ENCODE results near the gene CHRNA1.

Gene CHRNA1

DNA sequence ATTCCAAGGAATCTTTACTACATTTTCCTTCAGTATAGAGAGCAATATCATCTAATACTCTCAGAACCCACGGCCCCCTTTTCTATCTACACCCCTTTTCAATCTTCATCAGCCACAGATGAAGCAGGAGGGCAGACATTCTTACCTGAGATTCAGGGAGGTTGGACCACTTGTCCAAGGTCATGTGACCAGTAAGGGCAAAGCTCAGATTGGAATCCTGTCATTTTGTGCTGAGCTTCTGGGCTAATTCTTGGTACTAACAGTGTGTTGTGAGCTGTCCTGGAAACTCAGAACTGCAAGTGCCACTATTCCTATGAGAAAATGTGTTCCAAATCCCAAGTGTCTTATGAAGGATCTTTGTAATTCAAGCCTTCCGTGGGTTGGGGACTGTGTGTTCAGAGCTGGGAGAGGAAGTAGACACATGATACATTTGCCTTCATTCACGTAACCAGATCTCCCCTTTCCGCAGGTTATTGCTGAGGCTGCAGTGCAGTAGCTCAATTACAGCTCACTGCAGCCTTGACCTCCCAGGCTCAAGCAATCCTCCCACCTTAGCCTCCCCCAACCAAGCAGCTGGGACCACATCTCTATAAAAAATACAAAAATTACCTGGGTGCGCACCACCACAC, 3.3 kb downstream of the CHRNA1 start:
- no peak for DNase-seq (ENCODE audit: low read depth in 2 of 2)

DNA sequence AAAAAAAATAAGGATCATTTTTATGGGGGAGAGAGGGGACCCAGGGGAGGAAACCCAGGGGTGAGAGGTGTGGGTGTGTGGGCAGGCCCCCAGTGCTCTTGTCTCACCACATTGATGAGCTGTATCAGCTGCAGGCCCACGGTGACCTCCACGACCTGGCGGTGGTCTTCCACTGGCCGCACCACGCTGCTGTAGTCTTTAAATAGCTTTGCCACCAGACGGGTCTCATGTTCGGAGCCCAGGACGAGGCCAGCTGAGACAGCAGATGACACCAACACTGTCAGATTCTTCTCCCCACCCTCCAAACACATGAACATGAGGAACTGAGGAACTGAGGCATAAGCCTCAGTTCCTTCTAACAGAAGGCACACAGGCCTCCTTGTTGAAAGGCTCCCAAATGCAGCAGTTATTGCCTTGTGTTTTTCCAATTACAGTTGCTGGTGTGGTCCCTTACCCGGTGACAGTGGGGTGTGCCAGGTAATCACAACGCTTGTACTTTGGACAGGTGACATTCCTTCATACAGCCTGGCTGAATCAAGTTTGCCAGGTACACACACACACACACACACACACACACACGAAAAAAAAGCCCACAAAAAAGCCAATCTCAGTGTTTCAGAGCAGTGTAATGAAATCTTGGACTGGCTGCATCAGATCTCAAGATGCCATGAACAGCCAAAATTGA, 4.7 kb downstream of the CHRNA1 start:
- no peak for DNase-seq (ENCODE audit: low read depth in 2 of 2)

DNA sequence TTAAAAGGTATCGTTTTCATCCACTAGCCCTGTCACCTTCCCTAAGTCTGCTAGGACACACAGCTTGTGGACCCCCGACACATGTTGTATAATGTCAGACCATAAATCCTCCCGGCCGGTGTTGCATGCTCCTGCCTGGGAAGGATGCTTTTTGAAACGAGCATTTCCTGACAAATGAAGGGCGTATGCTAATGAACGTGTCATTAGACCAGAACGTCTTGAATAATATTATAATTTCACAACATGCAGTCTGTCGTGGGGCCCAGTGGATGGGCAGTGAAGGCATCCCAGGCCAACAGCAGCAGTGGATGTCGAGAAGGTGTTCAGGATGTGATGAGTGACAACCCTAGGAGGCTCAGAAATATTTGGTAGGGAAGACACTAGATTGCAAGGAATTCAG, 7.5 kb downstream of the CHRNA1 start:
- no peak for DNase-seq (ENCODE audit: low read depth in 2 of 2)

DNA sequence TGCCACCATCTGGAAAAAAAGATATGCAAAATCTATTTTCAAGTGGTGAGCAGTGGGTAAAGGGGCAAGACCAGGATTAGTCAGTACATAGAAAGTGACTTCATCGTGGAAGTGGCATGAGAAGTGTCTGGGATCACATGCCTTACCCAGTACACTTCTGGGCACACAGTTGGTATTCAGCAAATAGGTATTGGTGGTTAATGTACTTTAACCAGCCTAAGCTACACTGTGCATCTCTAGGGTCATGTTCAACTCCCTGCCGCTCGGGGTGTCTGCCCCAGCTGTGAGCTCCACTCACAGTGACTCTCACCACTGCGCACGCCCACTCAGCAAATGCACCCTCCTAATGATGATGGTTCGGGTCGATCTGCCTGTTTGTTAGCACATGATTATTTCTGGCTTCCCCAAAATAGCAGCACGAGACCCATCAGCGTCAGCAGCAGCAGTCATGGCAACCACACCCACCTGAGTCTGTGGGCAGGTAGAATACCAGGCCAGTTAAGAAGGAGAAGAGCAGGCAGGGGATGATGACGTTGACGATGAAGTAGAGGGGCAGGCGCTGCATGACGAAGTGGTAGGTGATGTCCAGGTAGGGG, 11.1 kb downstream of the CHRNA1 start:
- no peak for DNase-seq (ENCODE audit: low read depth in 2 of 2)

DNA sequence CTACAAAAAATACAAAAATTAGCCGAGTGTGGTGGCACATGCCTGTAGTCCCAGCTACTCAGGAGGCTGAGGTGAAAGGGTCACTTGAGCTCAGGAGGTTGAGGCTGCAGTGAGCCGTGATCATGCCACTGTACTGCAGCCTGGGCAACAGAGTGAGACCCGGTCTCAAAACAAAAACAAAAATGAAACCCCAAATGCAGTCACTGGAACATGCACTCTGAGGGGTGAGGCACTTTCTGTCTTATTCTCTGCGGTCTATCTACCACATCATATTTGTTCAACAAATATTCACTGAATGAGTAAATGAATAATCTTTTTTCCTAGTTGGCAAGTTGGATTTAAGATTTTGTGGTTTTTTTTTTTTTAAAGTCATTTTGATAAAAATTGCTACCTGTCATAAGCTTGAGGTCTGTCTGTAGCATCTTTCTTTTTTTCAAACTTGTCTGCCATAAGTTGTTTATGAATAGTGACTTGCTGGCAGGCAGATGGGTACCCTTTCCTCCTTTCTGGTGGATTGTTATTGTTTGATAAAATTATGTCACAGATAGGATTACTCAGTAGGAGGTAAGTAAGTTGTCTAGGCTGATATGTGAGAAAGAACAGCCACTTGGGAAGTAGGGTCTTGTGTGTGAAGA, 11.8 kb downstream of the CHRNA1 start:
- no peak for DNase-seq (ENCODE audit: low read depth in 2 of 2)

DNA sequence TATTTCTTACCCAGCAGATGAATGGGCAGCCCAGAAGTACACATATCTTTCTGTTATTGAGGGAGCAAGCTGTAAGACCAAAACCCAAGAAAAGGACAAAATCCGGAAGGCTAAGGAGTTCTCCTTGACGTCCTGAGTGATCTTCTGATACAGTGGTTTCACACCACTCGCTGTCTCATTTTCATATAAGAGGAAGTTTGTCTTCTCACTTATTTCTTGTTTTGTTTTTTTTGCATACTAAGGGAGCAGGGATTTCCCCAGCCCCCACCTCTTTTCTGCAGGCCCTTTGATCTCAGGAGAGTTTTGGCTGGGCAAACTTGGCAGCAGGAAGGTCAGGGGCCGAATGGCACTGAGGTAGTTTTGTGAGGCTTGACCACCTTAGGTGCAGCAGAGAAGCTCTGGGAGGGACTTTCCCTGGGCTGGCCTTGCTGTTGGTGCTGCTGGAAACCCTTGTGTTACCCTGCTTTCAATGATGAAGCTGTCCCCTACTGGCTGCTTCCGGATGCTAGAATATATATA, 13.3 kb downstream of the CHRNA1 start:
- DNase-seq (ENCODE audit: low read depth in 2 of 2) = peak in 1 of 2 experiments; percentile 25

DNA sequence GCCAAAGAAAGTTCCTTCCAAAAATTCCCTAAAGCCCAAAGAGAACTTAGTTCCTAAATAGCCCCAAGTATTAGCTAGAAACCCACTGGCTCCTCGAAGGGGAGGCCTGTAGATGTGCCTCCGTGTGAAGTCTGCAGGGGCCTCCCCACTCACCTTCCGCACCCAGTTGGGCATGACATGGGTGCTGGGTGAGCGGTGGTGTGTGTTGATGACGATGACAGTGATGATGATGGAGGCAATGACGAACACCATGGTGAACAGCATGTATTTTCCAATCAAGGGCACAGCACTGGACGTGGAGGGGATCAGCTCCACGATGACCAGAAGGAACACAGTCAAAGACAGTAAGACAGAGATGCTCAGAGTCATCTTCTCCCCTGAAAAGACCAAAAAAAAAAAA, 14.5 kb downstream of the CHRNA1 start:
- no peak for DNase-seq (ENCODE audit: low read depth in 2 of 2)

DNA sequence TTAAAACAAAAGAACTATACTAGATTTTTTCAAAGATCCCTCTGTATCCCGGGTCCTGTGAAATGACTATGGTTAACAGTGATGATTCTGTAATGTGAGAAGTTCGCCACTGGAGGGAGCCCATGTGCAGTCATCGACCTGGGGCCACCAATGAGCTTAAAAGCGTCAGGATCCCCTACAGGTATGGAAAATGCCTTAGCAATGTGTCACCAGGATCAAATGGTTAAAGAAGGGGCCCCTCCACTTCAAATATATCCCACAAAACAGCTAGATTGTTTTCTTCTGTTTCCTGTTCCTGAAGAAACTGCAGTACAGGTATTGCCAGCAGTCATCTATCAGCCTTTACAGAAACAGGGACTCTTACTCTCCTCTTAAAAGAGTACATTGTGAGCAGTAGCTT, 15.3 kb downstream of the CHRNA1 start:
- peak; percentile 50 to 72 for DNase-seq (ENCODE audit: low read depth in 2 of 2)

DNA sequence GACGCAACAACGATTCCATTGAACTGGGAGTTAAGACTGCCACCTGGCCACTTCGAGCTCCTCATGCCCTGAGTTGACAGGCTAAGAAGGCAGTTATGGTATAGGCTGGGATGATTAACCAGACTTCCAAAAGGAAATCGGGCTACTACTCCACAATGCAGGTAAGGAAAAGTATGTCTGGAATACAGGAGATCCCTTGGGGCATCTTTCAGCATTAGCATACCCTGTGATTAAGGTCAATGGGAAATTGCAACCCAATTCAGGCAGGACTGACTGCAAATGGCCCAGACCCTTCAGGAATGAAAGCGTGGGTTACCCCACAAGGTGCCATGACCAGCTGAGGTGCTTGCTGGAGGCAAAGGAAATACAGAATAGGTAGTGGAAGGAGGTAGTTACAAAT, 19.1 kb downstream of the CHRNA1 start:
- no peak for DNase-seq (ENCODE audit: low read depth in 2 of 2)

DNA sequence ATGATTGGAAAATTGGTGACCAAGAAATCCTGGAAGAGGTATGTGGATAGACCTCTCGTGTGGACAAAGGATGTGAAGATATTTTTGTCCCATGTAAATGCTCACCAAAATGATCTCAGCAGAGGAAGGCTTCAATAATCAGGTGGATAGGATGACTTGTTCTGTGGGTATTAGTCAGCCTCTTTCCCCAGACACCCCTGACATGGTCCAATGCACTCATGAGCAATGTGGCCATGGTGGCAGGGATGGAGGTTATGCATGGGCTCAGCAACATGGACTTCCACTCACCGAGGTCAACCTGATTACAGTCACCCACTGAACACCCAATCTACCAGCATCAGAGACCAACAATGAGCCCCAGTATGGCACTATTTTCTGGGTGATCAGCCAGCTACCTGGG, 20.2 kb downstream of the CHRNA1 start:
- no peak for DNase-seq (ENCODE audit: low read depth in 2 of 2)

DNA sequence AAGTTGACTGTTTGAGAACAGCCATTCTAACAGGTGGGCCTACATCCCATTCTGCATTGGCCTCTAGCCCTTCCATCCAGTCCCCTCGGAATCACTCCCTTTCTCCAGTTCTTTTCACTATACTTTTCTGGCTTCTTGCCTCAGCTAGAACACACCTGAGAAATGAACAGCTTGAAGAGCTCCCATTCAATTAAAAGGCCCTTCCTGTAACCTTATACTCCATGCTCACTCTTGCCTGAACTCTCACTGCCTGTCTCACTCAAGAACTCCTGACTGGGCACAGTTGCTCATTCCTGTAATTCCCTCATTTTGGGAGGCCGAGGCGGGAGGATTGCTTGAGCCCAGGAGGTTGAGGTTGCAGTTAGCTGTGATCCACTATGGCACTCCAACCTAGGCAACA, 23.6 kb downstream of the CHRNA1 start:
- DNase-seq (ENCODE audit: low read depth in 2 of 2) = no peak

DNA sequence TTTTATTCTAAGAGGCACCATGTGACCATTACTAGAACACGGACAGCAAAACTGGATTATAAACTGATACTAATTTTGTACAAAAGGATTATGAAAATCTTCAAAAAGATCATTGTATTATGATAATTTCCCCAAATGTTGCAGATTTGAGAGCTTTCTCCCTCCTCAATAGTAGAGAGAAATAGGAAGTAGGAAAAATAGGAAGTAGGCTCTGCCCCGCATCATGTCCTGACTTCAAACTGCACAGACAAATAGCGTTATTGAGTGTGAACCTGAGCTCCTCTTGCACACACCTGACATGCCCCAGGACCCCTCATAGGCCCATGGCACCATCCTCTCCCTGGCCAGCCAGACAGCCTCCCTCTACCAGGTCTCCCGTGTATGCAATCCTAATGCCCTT, 25.4 kb downstream of the CHRNA1 start:
- DNase-seq (ENCODE audit: low read depth in 2 of 2) = no peak

DNA sequence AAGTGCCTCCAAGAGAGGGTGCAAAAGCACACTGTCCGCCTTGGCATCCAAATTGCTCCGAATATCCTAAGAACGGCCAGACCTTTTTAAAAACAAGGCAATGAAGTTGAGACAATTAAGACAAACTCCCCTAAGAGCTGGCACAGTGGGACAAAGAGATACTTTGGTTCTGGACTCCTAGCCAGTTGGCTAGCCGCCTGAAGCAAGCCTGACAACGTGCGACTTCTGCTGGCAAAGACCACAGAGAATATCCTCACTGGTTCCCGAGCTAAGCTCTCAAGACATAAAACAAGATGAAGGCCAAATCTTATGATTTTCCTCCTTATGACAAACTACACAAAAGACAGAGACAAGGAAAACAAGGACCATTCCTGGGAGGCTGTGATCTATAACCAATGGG, 32.7 kb downstream of the CHRNA1 start:
- DNase-seq (ENCODE audit: low read depth in 2 of 2) = no peak

DNA sequence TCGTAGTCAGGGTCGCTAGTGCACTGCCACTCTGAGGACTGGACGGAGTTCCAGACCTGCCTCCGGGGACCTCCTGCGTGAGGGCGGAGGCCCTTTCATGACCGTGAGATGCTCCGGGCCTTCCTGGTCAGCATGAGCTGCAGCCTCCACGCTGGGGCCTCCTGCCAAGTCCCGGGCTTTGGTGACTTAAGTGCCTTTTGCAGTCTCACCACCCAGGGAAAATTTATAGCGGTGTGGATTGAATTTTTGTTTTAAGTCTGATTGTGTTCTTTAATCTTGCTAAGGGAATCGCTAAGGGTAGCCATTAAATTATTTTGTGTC, 33.6 kb downstream of the CHRNA1 start:
- no peak for DNase-seq (ENCODE audit: low read depth in 2 of 2)

DNA sequence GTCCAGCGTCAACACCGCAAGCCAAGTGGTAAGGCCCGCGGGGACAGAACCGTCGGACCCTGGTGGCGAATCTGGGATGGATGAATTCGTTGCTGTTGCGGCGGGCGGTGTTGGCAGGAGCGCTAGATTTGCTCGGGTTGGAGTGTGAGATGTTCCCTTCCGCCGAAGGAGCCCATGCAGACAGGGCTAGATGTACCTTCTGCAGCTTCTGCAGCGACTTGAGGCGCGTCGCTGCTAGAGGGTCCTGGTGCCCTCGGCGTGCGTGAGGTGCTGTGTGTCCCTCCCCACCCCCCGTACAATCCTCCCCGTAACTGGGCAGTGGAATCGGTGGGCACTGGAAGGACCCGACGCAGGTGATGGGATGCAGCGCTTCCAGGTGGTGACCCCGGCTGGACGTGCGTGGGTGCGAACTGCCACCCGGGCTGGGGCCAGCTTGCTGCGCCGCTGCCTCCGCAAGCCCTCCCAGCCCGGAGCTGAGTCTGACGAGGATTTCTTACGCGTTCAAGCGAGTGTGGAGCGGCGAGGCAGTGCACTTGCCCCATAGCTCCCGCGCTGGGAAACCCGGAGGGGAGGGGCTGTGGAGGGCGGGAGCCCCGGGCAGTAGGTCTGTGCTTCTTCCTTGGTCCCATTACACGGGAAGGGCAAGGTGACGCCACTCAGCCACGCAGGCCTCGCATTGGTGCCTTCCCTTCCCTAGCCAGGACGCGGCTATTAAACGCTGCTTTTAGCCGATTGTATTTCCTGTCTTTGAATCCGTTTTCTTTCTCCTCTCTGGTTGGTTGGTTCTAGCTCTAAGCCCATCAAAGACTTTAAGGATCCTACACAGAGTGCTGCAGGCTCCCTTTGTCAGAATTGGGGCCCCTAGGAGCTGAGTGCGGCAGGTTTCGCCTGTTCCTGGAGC, 34.2 kb downstream of the CHRNA1 start:
- DNase-seq (ENCODE audit: low read depth in 2 of 2) = peak; percentile 30 to 61

DNA sequence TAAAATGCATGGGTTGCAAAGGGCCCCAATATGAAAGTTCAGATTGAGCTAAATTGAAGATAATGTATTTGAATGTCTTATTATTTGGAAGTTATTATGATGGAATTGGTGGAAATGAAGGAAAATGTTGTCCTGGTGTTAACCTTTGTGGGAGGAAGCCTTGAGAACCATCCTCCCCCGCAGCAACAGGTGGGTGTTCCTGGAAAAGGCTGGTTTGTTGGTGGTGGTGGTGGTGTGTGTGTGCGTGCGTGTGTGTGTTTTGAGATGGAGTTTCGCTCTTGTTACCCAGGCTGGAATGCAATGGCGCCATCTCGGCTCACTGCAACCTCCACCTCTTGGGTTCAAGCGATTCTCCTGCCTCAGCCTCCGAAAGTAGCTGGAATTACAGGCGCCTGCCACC, 36.2 kb downstream of the CHRNA1 start:
- DNase-seq (ENCODE audit: low read depth in 2 of 2) = no peak

DNA sequence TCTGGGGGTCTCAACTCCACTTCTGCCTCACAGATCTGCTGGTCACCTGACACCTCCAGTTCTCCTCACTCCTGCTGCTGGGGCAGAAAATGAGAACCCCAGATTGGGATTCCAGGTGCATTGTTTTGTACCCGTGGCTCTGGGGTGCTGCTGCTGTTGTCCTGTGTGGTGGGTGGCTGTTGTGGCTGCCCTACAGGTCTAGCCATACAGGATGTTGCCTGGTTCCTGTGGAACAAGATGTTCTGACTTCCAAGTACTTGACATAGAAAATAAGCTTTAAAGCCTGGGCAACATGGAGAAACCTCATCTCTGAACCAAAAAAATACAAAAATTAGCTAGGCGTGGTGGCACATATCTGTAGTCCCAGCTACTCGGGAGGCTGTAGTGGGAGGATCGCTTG, 38.1 kb downstream of the CHRNA1 start:
- DNase-seq (ENCODE audit: low read depth in 2 of 2) = no peak

DNA sequence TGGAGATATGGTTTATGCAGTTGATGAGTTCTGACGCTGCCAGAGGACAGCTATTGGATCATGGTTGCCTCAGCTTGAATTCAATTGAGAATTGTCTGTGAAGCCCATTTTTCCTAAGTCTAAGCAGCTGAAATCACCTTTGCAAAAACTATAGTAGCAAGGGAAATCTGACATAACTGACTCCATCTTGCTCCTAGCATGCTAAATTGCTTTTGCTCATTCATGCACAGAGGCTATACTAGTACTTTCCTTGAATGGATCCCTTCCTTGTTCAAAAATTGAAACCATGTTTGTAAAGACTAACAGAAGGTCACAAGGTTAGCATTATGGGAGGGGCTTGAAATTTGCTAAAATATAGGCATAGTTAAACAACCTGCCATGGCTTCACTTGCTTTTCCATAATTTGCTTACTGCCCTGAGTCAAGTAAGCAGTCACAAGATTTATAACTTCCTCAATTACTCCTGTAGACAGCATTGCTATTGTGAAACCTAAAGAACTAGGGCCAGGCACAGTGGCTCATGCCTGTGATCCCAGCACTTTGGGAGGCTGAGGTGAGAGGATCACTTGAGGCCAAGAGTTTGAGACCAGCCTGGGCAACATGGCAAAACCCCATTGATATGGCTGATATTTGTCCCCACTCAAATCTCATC, 41.2 kb downstream of the CHRNA1 start:
- DNase-seq (ENCODE audit: low read depth in 2 of 2) = no peak

DNA sequence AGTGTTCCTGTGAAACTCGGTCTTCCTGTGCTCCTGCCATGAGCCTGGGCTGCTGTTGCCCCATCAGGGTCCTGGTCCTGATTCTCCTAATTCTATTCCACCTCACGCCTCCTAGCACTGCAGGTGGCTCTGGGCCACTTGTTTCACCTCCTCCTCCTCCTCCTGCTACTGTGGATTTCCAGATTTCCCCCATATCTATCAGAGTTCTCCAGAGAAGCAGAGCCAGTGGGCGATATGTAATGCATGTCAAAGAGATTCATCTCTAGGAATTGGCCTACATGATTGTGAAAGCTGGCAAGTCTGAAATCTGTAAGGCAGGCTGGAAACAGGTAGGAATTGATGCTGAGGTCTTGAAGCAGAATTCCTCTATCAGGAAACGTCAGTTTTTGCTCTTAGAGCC, 45.3 kb downstream of the CHRNA1 start:
- DNase-seq (ENCODE audit: low read depth in 2 of 2) = no peak

DNA sequence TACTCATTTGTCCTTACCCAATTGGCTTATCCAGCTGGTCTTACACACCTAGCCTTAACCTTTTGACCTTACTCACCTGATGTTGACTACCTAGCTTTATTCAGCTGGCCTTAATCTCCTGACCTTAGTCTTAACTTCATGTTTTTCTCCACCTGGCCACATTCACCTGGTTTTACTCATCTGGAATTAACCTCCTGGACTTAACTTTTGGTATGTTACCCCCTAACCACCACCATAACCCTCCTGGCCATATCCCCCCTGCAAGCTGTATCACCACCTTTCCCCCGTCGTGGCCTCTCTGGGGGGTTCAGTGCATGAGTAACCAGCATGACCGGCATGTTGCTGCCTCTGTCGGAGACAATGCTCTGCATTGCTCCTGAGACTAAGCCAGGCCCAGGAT, 45.7 kb downstream of the CHRNA1 start:
- no peak for DNase-seq (ENCODE audit: low read depth in 2 of 2)

DNA sequence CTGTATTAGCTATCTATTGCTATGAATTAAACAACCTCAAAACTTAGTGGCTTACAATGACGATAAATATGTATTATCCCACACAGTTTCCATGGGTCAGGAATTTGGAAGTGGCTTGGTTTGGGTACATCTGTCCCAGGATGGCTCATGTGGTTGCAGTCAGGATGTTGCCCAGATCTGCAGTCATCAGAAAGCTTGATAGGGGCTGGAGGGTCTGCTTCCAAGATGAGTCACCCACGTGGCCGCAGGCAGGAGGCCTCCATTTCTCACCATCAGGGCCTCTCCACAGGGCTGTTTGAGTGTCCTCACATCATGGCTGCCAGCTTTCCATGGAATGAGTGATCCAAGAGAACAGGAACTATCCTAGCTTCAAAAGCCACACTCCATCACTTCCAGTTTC, 46.4 kb downstream of the CHRNA1 start:
- no peak for DNase-seq (ENCODE audit: low read depth in 2 of 2)
